NCI-H146 treated with DMSO at 0.1 percent for 48 hours (cell line): ENCODE measurements around the gene TMPRSS12.
"Not testable (repeated sequence)": the region's sequence is repeated elsewhere in the genome, so short reads cannot be mapped to it uniquely, and the experiment has no call there.

Experiments used
- DNase-seq: peaks from one replicate; lab custom pipeline; 2025; ENCODE audit not compliant: unreplicated experiment; lab: John Stamatoyannopoulos, UW

The TMPRSS12 gene

GRCh38 chr12:50925920-50926319 is 83.2 kb downstream of the TMPRSS12 start:
- no peak for DNase-seq

GRCh38 chr12:50926415-50926814 is 83.7 kb downstream of the TMPRSS12 start:
- DNase-seq, result no peak

GRCh38 chr12:50926932-50927331 is 84.2 kb downstream of the TMPRSS12 start:
- not testable (repeated sequence) for DNase-seq

GRCh38 chr12:50927356-50927755 is 84.6 kb downstream of the TMPRSS12 start:
- no peak for DNase-seq

GRCh38 chr12:50927766-50928224 is 85.1 kb downstream of the TMPRSS12 start:
- no peak for DNase-seq

- DNase-seq, result no peak
Observed at GRCh38 chr12:50928392-50928791, 85.7 kb downstream of the TMPRSS12 start.

- DNase-seq, result no peak
Observed at GRCh38 chr12:50929831-50930230, 87.1 kb downstream of the TMPRSS12 start.

- DNase-seq, result not testable (repeated sequence)
Observed at GRCh38 chr12:50930477-50930876, 87.8 kb downstream of the TMPRSS12 start.

- DNase-seq, result no peak
Observed at GRCh38 chr12:50932787-50933280, 90.1 kb downstream of the TMPRSS12 start.

GRCh38 chr12:50933459-50934124 is 90.9 kb downstream of the TMPRSS12 start:
- DNase-seq, result peak; percentile 24

GRCh38 chr12:50934371-50934851 is 91.7 kb downstream of the TMPRSS12 start:
- no peak for DNase-seq

- DNase-seq, result no peak
Observed at GRCh38 chr12:50934981-50935807, 92.5 kb downstream of the TMPRSS12 start.

- no peak for DNase-seq
Observed at GRCh38 chr12:50936821-50937530, 94.2 kb downstream of the TMPRSS12 start.
